Skeletal muscle satellite cell (primary cell): Measurements from ENCODE around the gene CHRNA5.
"Not testable (repeated sequence)": the region's sequence is repeated elsewhere in the genome, so short reads cannot be mapped to it uniquely, and the experiment has no call there.

Source experiments
- H3K27me3 ChIP-seq: 2 replicates; pipeline ENCODE4 v1.7.0; 2013; ENCODE audit warnings: low read length; ENCODE audit not compliant: control insufficient read depth, insufficient read depth
- H3K36me3 ChIP-seq: 2 replicates; pipeline ENCODE4 v1.7.0; 2013; ENCODE audit warnings: mild to moderate bottlenecking, control low read depth, low read length; ENCODE audit not compliant: insufficient read depth
- H3K4me1 ChIP-seq: 2 replicates; pipeline ENCODE4 v1.7.0; 2013; ENCODE audit warnings: low read length; ENCODE audit not compliant: control insufficient read depth, insufficient read depth
- H3K4me2 ChIP-seq: 2 replicates; pipeline ENCODE4 v1.7.0; 2013; ENCODE audit warnings: mild to moderate bottlenecking, low read length
- H3K4me3 ChIP-seq: 2 replicates; pipeline ENCODE4 v1.7.0; 2013; ENCODE audit warnings: low read length
- H3K9ac ChIP-seq: 2 replicates; pipeline ENCODE4 v1.7.0; 2013; ENCODE audit warnings: mild to moderate bottlenecking, low read depth, low read length, moderate library complexity
- H3K9me3 ChIP-seq: replicated peaks from 2 replicates; pipeline ENCODE4 v1.7.0; 2013; ENCODE audit warnings: mild to moderate bottlenecking, control low read depth, low read length

Gene CHRNA5

GRCh38 chr15:78605680-78606079 lies 40.4 kb downstream of the CHRNA5 start:
- Histone ChIP-seq H3K4me1 (no peaks in the 10 kb centered on the region), H3K36me3 (no peaks in the 10 kb centered on the region), H3K9me3 (no peaks in the 10 kb centered on the region), H3K9ac (no peak overlapping the region), H3K27me3 (no peaks in the 10 kb centered on the region), H3K4me3 (no peak overlapping the region), H3K4me2 (no peak overlapping the region)

DNA sequence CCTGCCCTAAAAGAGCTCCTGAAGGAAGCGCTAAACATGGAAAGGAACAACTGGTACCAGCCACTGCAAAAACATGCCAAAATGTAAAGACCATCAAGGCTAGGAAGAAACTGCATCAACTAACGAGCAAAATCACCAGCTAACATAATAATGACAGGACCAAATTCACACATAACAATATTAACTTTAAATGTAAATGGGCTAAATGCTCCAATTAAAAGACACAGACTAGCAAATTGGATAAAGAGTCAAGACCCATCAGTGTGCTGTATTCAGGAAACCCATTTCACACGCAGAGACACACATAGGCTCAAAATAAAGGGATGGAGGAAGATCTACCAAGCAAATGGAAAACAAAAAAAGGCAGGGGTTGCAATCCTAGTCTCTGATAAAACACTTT lies 44.2 kb downstream of the CHRNA5 start:
- not testable (repeated sequence) for H3K36me3 ChIP-seq, H3K4me2 ChIP-seq, H3K27me3 ChIP-seq, H3K9ac ChIP-seq, H3K4me1 ChIP-seq, H3K9me3 ChIP-seq, H3K4me3 ChIP-seq

GRCh38 chr15:78614021-78614420 lies 48.7 kb downstream of the CHRNA5 start:
- Histone ChIP-seq H3K36me3 (no peaks in the 10 kb centered on the region), H3K27me3 (peaks cover 4% of the 10 kb centered on the region), H3K4me3 (no peak overlapping the region), H3K9ac (no peak overlapping the region), H3K9me3 (no peaks in the 10 kb centered on the region), H3K4me2 (no peak overlapping the region), H3K4me1 (no peaks in the 10 kb centered on the region)

GRCh38 chr15:78615151-78615589 lies 49.9 kb downstream of the CHRNA5 start:
- Histone ChIP-seq H3K9ac (no peak overlapping the region), H3K9me3 (no peaks in the 10 kb centered on the region), H3K27me3 (peaks cover 16% of the 10 kb centered on the region), H3K4me2 (no peak overlapping the region), H3K4me1 (no peaks in the 10 kb centered on the region), H3K36me3 (no peaks in the 10 kb centered on the region), H3K4me3 (no peak overlapping the region)

- Histone ChIP-seq H3K4me2 (no peak overlapping the region), H3K9me3 (no peaks in the 10 kb centered on the region), H3K9ac (no peak overlapping the region), H3K27me3 (peaks cover 26% of the 10 kb centered on the region), H3K4me3 (no peak overlapping the region), H3K36me3 (no peaks in the 10 kb centered on the region), H3K4me1 (no peaks in the 10 kb centered on the region)
Measured at GRCh38 chr15:78616506-78616905, 51.2 kb downstream of the CHRNA5 start.

GRCh38 chr15:78617076-78617475 lies 51.8 kb downstream of the CHRNA5 start:
- H3K27me3 ChIP-seq, result peaks cover 31% of the 10 kb centered on the region
- H3K4me1 ChIP-seq, result no peaks in the 10 kb centered on the region
- H3K36me3 ChIP-seq, result no peaks in the 10 kb centered on the region
- H3K9ac ChIP-seq, result no peak overlapping the region
- no peaks in the 10 kb centered on the region for H3K9me3 ChIP-seq
- no peak overlapping the region for H3K4me3 ChIP-seq
- H3K4me2 ChIP-seq, result no peak overlapping the region

DNA sequence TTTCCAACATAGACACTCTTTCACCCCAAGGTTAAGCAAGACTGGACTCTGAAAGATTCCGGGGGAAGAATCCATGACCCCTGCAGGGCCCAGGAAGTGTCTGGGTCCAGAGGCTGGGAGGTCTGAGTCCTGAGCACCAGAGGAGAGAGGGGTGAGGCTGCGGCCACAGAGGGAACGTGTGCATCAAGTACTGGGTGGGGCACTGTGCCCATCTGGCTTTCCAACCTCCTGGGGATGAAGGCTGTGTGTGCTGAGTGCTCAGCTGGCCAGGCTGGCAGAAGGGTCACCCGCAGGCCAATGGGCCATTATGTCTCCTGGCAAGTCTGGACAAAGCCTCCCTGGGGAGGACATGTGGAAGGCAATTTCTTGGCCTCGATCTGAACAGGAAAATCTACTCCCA lies 52.2 kb downstream of the CHRNA5 start:
- peaks cover 36% of the 10 kb centered on the region for H3K27me3 ChIP-seq
- H3K4me3 ChIP-seq, result no peak overlapping the region
- no peaks in the 10 kb centered on the region for H3K36me3 ChIP-seq
- no peaks in the 10 kb centered on the region for H3K4me1 ChIP-seq
- no peak overlapping the region for H3K9ac ChIP-seq
- no peak overlapping the region for H3K4me2 ChIP-seq
- no peaks in the 10 kb centered on the region for H3K9me3 ChIP-seq

DNA sequence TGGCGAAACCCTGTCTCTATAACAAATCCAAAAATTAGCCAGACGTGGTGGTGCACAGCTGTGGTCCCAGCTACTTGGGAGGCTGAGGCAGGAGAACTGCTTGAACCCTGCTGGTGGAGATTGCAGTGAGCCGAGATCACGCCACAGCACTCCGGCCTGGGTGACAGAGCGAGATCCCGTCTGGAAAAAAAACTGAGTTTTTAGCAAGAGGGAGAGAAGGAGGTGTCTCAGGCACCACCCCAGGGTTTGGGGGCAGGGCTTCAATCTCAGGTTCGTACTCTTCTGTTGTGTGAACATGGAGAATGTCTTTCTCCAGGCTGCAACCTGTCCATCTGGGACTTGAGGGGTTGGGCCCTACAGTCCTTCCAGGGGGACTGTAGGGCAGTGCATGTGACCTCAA lies 52.7 kb downstream of the CHRNA5 start:
- no peaks in the 10 kb centered on the region for H3K4me1 ChIP-seq
- H3K36me3 ChIP-seq, result no peaks in the 10 kb centered on the region
- no peak overlapping the region for H3K9ac ChIP-seq
- H3K4me2 ChIP-seq, result no peak overlapping the region
- H3K9me3 ChIP-seq, result no peaks in the 10 kb centered on the region
- peaks cover 41% of the 10 kb centered on the region for H3K27me3 ChIP-seq
- no peak overlapping the region for H3K4me3 ChIP-seq

- Histone ChIP-seq H3K4me3 (no peak overlapping the region), H3K27me3 (peaks cover 45% of the 10 kb centered on the region), H3K9me3 (no peaks in the 10 kb centered on the region), H3K4me1 (no peaks in the 10 kb centered on the region), H3K36me3 (no peaks in the 10 kb centered on the region), H3K9ac (no peak overlapping the region), H3K4me2 (no peak overlapping the region)
Measured at GRCh38 chr15:78618490-78618934, 53.2 kb downstream of the CHRNA5 start.

DNA sequence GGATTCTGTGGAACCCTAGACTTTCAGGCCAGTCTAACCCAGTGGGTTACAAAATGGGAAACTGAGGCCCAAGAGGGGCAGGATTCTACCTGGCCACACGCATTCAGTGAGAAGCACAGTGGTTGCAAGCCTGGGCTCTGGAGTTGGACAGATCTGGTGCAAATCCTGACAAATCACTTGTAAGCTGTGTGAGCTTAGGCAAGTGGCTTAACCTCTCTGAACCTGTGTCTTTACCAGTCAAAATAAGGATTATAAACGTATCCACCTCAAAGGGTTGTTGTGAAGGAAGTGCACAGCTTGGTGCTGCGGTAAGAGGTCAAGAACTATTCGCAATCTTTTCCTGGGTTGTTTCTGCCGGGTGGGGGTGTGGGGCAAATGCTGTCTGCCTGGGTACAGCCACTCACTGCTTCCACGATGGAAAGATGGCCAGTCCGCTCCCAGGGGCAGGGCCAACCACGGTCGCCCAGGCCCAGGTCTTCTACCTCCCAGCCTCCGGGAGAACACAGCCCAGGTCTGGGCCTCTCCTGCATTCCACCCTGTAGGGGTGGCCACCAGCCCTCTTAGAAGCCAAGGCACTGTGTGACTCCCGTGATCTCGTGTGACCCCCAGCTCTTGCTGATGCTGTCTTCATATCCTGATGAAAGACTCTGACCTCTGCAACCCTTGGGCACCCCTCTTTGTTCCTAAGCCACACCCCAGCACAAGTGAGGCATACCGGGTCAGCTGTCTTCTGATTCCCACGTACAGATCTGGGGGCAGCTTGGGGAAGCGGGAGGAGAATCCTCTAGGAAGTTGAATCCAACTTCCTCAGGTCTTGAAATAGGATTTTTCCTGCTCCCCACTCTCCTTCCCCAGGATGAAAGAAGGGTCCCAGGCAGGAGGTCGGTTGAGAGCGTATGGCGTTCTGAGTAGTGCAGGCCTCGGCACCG lies 54.0 kb downstream of the CHRNA5 start:
- Histone ChIP-seq H3K9ac (no peak overlapping the region), H3K27me3 (peaks cover 52% of the 10 kb centered on the region)

GRCh38 chr15:78620021-78620526 lies 54.8 kb downstream of the CHRNA5 start:
- H3K4me3 ChIP-seq, result no peak overlapping the region
- peaks cover 60% of the 10 kb centered on the region for H3K27me3 ChIP-seq

More for the DNA sequence above, 54.0 kb downstream of the CHRNA5 start:
- H3K9me3 ChIP-seq, result no peaks in the 10 kb centered on the region
- H3K4me1 ChIP-seq, result no peaks in the 10 kb centered on the region
- H3K4me2 ChIP-seq, result no peak overlapping the region
- no peak overlapping the region for H3K4me3 ChIP-seq
- H3K36me3 ChIP-seq, result no peaks in the 10 kb centered on the region

More at GRCh38 chr15:78620021-78620526, 54.8 kb downstream of the CHRNA5 start:
- no peaks in the 10 kb centered on the region for H3K36me3 ChIP-seq
- no peaks in the 10 kb centered on the region for H3K9me3 ChIP-seq
- H3K4me1 ChIP-seq, result no peaks in the 10 kb centered on the region
- no peak overlapping the region for H3K9ac ChIP-seq
- H3K4me2 ChIP-seq, result peak overlapping the region; percentile 53
